ENCODE data around the gene LTC4S. TPM values are rescaled to one million over a fixed set of nuclear protein-coding genes. Genes with fewer than 3 reads are reported as not detected.

The LTC4S gene
- total RNA-seq, 1 experiment from 2014 or later, result 2.6 TPM

- no peak for TF ChIP-seq KAT7 (CRISPR knock-in tag; IDR thresholded peaks at IDR 0.05; ENCODE audit: borderline replicate concordance)
- no peak for TF ChIP-seq CREM (CRISPR knock-in tag; IDR thresholded peaks at IDR 0.05)
- no peak for TF ChIP-seq TP53 (CRISPR knock-in tag; IDR thresholded peaks at IDR 0.05)
- TF ChIP-seq ZNF281 (CRISPR knock-in tag; IDR thresholded peaks at IDR 0.05), result no peak
- no peak for TF ChIP-seq GTF2I (CRISPR knock-in tag; conservative IDR thresholded peaks at IDR 0.05)
- no peak for TF ChIP-seq FOXK1 (CRISPR knock-in tag; IDR thresholded peaks at IDR 0.05)
- no peak for TF ChIP-seq USF1 (CRISPR knock-in tag; IDR thresholded peaks at IDR 0.05)
- TF ChIP-seq ZNF671 (CRISPR knock-in tag; IDR thresholded peaks at IDR 0.05), result no peak
Observed at GRCh38 chr5:179758955-179759354, 34.8 kb upstream of the LTC4S start (continued).

- H3K36me3 Mint-ChIP-seq, result no peaks in the 10 kb centered on the region
- POLR2A ChIA-PET, result no interaction called here
- TF ChIP-seq ZNF317 (CRISPR knock-in tag; IDR thresholded peaks at IDR 0.05; ENCODE audit: borderline replicate concordance, low read depth) (no peak), ZNF396 (CRISPR knock-in tag; IDR thresholded peaks at IDR 0.05; ENCODE audit: borderline replicate concordance) (no peak)
- H3K4me3 Mint-ChIP-seq, result no peak overlapping the region
- no peaks in the 10 kb centered on the region for H3K9me3 Mint-ChIP-seq
- no peaks in the 10 kb centered on the region for H3K27me3 Mint-ChIP-seq (ENCODE audit: low read depth)
- CTCF ChIA-PET, result interaction anchor here (1.1 kb wide), 2 partner anchors 9 to 42 kb away, joined by 3 to 5 read pairs; no protein-coding TSS in a partner anchor
- DNase-seq (ENCODE audit: low spot score) (no peak), ATAC-seq (no peak)
- peak overlapping the region; percentile 64 for H3K27ac Mint-ChIP-seq
- peaks cover 53% of the 10 kb centered on the region for H3K4me1 Mint-ChIP-seq
Observed at GRCh38 chr5:179759581-179760551, 33.9 kb upstream of the LTC4S start.

GRCh38 chr5:179762079-179762780, 31.6 kb upstream of the LTC4S start:
- ATAC-seq (peak; percentile 47), DNase-seq (ENCODE audit: low spot score) (no peak)
- ChIA-PET POLR2A (no interaction called here), CTCF (interaction anchor here (0.5 to 2.8 kb wide), 22 partner anchors 8 to 321 kb away, joined by 3 to 39 read pairs (median 5); partner anchors contain the start of genes CBY3, LTC4S and MAML1)
- Mint-ChIP-seq H3K27ac (peak overlapping the region; percentile 91), H3K27me3 (ENCODE audit: low read depth) (no peaks in the 10 kb centered on the region), H3K9me3 (no peaks in the 10 kb centered on the region), H3K4me1 (peaks cover 41% of the 10 kb centered on the region), H3K36me3 (peaks cover 18% of the 10 kb centered on the region), H3K4me3 (no peak overlapping the region)
- TF ChIP-seq MYBL2 (CRISPR knock-in tag; IDR thresholded peaks at IDR 0.05) (no peak), GTF2I (CRISPR knock-in tag; conservative IDR thresholded peaks at IDR 0.05) (no peak), SOX15 (CRISPR knock-in tag; IDR thresholded peaks at IDR 0.05) (no peak), ERG (CRISPR knock-in tag; IDR thresholded peaks at IDR 0.05) (no peak), NFATC4 (CRISPR knock-in tag; IDR thresholded peaks at IDR 0.05) (no peak)
